HUDEP-2 (cell line): ENCODE results near the gene CPXM2.

Experiments
- DNase-seq, 76 experiments: peaks; one replicate each; lab custom pipeline; 2025; ENCODE audit not compliant: unreplicated experiment in 76 of 76; lab: John Stamatoyannopoulos, UW

Gene CPXM2

DNA sequence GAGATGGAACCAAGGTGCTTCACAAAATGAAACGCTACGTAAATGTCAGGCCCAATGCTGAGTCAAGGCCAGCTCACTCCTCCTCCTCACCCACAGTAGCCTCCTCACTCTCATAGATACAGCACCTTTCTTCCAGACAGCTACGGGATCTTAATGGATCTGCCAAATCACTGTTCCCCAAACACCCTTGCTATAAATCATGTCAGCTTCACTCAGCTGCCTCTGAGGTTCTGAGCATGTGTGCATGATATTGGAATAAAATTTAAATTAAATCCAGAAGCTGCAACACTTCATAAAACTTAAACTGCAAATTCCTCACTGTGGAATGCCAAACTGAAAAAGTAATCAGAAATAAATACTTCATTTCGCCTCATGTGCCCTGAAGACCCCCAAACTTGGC, 14.7 kb upstream of the CPXM2 start:
- no peak for DNase-seq

DNA sequence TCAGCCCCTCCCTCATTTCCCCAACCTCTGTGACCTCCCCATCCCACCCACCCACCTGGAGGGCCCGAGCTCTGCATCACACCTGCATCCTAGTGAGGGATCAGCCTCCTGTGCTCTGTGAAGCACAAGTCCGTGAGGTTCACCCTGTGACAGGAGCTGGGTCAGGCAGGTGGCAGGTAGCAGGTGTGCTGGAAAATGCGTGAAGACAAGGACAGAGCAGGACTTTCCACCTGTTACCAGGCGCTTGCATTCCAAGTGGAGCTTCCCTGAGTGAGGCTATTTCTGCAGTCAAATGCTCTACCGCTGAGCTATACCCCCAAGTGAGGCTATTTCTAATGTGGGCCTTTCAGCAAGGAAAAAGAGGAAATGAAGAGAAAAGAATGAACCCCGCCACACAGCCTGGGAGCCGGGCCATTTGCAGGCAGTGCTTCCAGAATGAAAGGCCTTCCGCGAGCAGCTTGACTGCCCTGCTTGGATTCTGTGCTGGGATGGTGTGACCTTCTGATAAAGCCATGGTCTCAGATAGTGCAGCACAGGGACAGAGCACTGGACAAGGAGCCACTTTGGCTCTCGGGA, 13.3 kb upstream of the CPXM2 start:
- DNase-seq: no peak

DNA sequence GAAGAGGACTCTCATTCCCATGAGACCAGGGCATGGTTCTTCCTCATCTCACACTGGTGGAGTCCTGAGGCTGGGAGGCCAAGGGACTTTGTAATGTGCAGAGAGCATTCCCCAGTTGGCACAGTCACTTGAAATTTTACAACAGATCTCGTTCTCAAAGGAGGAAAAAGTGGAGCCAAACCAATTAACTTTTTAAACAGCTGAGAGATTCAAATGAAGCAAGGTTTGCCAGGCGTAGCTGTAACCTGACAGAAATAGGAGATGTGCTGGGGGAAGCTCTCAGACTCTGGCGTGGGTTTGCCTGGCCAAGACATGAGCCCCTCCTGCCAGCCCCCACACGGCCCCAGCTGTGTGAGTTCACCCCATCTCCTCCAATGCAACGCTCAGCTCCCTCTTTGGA, 12.0 kb upstream of the CPXM2 start:
- no peak for DNase-seq

DNA sequence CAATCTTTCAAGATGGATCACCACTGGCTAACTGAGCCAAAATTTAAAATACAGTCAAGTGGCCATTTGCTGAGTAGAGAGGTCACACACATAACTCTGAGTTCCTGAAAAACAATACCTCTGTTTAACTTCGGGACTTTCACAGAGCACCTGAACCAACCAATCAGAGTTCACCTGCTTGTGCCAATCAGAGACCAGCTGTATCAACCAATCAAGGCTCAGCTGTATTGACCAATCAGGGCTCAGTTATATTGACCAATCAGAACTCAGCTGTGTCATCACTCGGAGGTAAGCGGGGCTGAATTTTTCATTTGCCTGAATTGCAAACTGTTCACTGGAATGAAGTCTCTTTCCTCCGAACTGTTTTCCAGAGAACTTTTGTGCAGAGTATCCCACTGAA, 10.0 kb upstream of the CPXM2 start:
- DNase-seq: no peak

DNA sequence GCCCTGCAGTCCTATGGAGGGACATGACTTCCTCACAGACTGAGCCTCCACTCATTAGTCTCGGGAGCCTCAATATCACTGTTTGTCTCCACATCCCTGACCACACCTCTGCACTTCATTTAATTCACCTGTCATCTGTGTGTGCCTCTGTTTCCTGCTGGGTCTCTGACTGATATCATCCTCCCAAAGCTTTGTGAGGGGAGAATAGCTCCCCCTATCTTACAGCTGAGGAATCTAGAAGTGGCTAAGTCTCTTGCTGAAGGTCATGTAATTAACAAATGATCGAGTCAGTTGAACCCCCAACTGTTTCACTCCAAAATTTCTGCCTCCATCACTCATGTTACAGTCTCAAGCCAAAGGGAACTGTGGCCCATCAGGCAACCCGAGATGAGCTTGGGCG, 5.5 kb upstream of the CPXM2 start:
- DNase-seq: no peak

DNA sequence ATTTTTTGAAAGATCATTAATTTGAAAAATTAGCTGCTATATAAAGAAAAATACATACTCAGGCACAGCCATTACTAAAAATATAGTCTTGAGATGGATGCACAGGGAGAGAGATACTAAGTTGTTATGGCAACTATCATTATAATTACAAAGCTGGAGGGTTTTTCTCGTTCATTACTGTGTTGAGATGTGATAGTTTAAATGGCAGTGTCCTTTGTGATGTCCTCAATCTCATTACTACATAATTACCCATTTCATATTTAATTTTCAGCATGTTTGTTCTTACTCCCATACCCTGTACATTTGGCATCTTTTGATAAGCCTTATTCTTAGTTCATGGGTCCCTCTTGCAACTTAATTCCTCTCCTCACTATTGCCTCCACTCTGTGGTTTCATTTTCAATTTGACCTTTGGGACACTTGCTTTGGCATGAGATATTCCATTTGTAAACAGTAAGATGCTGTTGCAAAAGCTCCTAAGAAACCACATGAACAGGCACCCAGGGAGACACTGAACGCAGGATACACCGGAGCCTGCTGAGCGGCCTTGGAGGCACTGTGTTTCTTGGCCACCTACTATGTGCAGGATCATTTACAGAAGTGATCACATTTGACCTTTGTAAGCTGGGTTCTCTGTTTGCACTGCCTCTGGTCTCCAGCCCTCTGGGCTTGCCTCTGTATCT, 4.8 kb upstream of the CPXM2 start:
- DNase-seq: no peak

DNA sequence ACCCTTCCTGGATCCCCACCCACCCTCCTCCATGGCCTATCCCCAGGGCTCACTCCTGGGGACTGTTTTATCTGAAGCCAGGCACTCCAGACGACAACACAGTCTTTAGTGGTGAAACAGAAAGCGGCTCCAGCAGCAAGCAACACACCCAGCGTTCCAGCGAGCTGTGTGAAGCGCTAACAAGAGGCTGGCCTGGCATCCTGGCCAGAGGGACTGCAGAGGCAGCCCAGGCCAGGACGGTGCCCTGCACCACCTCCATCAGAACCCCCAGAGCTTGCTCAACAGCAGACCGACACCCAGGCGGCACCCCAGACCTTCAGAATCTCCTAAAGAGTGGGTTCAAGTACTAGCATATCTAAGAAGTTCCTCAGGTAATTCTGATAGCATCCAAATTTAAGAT, 2.0 kb upstream of the CPXM2 start:
- DNase-seq: no peak

DNA sequence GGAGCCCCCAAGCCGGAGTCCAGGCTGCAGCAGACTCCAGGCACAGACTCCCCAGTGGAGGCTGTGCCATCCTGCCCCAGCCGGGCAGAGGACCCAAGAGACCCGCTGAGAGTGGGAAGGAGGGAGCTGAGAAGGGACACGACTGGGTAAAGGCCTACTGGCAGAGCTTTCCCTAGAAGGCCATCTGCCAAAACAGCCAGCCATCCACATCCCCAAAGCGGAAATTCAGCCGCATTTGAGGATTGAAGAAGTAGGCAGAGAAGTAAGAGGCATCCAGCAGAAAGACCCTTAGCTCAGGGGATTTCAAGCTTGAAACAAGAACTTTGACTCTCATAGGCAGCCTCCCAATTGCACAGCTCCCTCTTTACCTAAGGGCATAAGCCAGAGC, 857 bp downstream of the CPXM2 start:
- DNase-seq: no peak

DNA sequence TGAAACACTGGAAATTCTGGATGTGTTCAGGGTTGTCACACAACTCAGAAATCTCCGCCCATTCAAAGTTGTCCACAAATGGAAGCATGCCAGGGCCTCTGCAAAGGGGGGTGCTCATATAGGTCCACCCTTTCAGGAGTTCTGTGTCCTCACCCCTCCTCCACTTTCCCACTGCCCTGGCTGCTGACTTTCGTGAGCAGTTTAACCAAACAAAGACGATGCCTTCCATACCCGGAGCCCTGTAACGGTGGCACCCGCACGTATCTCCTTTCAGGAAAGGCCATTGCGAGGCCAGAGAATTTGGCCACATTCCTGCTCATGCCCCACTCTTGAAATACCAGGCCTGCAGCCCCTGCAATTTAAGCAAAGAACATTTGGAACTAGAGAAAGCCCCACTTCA, 1.4 kb downstream of the CPXM2 start:
- no peak for DNase-seq

DNA sequence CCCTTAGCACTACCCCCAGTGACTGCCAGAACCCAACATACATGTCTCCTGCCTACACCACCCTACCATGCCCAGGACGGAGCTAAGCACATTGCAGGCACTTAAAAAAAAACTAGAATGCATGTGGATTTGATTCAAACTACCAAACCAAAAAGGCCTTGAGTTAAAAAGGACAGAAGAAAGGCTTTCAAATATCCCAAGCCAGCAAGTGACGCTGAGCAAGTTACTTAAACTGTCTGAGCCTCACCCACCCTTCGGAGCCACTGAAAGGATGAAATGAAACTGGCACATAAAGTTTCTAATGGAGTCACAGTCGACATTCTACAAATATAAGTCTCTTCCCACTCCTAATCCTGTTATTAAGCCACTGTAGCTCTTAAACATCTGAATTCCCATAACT, 1.8 kb downstream of the CPXM2 start:
- no peak for DNase-seq

DNA sequence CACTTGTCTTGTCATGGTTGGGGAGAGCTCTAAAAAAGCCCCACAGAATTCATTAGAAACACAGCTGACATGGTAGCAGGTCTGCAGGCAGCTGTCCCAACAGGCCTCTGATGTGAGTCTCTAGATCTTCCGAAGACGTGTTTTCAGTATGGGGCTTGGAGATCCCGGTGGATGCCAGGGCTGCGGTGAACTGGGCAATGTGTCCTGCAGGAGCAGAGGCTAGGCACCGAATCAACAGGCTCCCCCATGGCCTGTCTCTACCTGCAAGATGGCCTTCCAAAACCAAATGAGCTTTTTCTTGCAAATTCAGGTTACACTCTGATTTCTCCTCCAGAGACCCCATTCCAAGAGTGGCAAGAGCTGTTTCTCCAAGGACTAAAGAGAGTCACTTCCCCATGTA, 2.9 kb downstream of the CPXM2 start:
- DNase-seq: no peak

DNA sequence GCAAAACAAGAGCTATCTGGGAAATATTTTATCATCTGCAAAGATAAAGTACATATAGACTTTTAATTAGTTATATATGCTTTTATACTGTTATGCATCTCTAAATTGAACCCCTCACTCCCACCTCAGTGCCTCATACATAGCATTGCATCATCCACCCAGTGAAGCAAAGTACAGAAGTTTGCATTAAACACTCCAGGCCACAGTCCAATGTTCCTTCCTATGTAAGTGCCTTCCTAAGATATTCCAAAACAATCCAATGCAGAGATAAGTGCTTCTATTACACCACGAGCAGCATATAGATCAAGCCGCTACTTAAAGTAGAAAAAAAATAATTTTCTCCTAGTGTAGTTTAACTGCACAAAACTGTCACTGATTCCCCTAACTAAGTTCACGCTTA, 3.4 kb downstream of the CPXM2 start:
- DNase-seq: no peak

DNA sequence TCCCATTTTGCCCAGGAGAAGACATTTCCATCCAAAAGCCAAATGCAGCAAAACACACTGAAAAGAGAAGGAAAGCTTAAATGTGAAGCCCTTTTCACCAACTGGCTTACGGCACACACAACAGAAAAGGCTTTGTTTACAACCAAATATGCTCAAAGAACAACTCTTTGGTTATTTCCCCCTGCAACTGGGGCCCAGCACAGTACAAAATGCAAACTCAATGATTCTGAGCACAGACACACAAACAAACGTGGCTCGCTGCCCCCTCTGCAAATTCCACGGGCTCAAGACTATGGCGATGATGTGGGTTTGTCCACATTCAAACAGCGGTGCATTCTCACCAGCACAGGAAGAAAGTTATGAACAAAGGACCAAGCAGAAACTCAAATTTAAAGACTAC, 5.3 kb downstream of the CPXM2 start:
- DNase-seq: no peak

DNA sequence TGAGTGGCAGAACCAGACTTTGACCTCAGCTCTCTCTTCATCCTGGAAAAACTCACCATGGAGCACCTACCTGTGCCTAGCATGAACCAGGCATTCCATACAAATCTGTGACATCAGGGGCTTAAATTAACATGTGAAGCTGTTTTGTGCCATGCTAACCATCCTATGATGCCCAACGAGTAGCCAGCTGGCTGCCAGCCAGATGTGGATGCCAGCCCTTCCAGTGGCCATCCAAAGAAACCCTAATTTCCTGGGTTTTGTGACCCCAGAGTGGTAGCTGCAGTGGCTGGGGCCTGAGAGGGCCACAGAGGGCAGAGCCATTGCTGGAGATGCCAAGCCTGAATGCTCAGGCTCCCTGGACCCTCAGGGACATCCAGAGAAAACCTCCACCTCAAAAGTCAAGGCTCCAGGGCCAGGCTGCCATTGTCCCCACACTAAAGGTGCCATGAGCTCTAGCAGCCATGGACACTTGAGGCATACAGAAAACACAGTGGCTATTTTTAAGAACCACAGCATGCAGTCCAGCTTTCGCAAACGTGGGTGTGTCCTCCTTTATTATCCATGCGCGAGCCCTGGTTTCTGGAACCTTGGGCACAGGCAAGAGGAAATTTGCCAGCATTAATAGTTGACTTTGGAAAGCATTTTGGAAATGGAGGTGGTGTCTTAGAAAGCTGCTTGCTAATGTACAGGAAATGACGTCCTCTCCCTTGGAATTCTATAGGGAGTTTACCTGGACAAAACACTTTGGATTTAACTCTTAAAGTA, 6.0 kb downstream of the CPXM2 start:
- DNase-seq: no peak

DNA sequence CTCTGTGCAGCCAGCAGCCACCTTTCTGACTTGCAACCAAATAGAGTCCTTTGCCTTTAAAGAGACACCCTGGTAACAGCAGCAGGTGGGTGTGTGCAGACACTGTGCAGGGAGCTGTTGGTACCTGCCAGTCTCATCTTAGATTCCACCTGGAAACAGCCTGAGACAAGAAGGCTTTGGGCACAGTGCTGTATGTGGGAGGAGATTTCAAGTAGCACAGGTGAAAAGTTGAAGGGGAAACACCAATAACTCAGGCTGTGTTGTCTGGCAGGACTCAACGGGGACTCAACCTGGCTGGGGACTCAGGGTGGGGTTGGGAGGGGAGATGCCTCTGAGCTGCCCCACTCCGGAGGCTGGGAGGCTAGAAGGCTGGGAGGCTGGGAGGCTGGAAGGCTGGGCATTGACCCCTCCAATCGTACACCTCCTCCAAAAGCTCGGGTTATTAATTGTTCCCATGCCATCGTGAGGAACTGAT, 6.7 kb downstream of the CPXM2 start:
- DNase-seq: no peak

DNA sequence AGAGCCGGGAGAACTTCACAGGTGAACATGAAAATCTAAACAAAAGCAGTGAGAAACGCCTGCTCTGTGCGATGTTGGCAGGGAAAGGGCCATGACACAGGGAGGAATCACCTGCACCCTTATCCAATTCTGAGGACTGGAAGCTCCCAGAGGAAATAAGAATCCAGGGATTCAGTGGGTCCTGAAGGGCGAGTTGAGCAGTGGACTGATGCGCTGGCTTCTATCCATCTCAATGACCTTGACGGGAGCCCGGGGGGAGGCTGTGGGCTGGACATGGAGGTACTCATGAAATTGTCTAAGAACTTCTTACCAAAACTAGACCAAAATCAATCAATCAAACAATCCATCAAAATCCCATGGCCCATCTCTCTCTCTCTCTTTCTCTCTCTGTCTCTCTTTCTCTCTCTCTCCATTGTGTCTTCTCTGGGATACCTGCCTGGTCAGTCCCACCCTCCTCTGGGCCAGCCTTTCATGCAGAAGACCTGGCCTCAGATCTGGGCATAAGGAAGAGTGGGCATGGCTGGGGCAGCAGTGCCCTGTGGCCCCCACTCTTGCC, 7.2 kb downstream of the CPXM2 start:
- no peak for DNase-seq

DNA sequence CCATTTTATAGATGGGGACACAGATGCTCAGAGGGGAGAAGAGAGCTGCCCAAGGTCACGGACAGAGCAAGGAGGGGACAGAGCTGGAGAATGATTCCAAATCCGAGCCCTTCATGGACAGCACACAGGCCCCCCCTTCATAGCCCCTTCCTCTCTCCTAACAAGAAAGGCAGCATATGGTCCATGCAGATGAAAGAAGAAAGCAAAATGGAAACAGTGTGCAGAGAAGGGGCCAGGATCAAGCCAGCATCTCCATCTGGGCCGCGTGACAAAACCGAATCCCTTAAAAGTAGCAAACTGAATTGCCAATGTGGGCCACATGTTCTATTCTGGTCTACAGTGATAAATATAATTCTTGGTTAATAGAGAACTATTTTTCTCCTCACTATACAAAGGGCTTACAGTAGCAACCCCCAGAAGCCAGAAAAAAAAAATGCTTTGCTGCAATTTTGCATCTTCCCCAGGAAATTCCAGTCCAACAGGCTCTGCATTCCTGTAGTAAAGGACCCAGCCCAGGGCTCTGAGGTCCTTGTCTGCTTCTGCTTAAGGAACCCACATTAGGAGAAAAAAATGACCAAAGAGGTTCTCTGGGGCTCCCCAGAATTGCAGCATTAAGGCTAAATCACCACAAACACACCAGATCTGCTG, 7.8 kb downstream of the CPXM2 start:
- no peak for DNase-seq

DNA sequence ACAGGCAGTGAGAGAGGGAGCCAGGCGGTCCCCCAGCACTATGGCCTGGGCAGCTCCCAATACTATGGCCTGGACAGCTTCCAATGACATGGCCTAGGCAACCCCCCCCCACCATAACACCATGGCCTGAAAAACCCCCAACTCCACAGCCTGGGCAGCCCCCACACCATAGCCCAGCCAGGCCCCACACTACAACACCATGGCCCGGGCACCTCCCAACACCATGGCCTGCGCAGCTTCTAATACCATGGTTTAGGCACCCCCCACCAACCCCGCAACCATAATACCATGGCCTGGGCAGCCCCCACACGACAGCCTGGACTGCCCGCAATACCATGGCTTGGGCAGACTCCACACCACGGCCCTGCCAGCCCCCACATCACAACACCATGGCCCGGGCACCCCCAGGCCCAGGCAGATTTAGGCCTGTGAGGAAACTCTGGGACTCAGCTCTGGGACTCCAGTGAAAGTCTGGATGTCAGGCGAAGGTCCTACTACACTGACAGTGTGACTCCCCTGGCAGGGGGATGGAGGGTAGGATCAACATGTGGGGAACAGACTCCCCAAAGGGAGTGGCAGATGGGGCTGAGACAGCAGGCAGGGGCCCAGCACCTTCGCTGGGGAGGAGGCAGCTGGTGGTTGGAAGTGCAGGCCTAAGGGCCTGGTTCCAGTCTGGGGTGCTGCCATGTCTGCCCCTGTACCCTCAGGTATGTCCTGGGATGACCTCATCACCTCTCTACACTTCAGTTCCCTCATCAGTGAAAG, 8.7 kb downstream of the CPXM2 start:
- DNase-seq: no peak

DNA sequence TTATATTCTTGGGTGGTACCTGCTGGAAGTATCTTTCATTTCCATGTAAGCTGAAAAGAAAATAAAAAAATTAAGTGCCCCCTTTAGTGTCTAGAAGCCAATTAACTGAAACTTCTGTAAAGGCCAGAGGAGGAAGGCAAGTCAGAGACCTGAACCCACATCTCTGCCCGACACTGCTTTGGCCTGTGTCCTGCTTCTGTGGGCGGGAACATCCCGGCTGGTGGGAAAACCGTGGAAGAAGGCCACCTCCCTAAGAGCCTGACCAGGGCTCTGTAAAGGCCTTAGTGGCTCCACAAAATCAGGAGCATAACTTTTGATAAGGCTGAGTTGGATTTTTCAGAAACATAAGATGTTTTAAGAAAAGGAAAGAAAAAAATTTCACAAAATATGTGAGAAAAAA, 9.4 kb downstream of the CPXM2 start:
- no peak for DNase-seq

DNA sequence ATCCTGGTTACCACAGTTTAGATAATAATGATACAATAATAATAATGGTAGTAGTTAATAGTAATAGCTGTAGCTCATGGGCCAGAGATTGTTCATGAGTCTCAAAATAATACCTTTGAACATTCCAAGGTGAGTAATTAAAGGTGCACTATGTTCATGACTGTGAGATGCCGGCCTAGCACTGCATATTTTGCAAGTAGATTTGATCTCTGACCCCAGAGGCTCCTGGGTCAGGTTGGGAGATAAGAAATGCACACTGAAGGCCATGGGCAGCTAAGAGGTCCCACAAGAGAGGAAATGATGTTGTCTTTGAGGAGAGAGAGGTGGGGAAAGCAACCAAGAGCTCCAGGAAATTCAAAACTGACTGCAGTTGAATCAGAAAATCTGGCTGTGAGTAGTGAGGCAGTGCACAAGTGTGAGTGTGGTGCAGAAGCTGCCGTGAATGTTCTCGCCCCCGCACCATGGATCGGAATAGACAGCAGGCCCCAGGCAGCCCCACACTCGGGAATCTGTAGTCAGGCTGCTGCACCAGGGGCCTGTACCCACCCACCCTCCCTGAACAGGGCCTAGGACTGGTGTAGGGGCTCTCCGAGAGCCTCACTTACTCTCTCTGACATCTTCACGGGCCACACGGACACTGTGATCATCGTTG, 11.9 kb downstream of the CPXM2 start:
- DNase-seq: no peak
